Neural cell (in vitro differentiated cells): ENCODE data around the gene PRPF38A. TPM values are rescaled to one million over a fixed set of nuclear protein-coding genes. Genes with fewer than 3 reads are reported as not detected.

Source experiments
- H2AFZ ChIP-seq: fragments of 200-600, 300-800 bp; sonication (generic), shearing (Covaris generic); 2 replicates; pipeline ENCODE4 v1.6.0; 2014; ENCODE audit warnings: low read depth, mild to moderate bottlenecking, antibody characterized with exemption, low read length, moderate library complexity
- H3F3A ChIP-seq: fragments of 200-600 bp; shearing (Covaris generic); 2 replicates; pipeline ENCODE4 v1.6.1; 2016; ENCODE audit warnings: mild to moderate bottlenecking, moderate library complexity, mixed read lengths, antibody characterized with exemption, low read length; ENCODE audit not compliant: insufficient read depth, poor library complexity, severe bottlenecking
- H3K27ac ChIP-seq: fragments of 200-600, 300-800 bp; sonication (generic), shearing (Covaris generic); 2 replicates; pipeline ENCODE4 v1.5.1; 2014; ENCODE audit warnings: mild to moderate bottlenecking, low read length, moderate library complexity
- H3K27me3 ChIP-seq: fragments of 300-800, 200-600 bp; sonication (generic), shearing (Covaris generic); 2 replicates; pipeline ENCODE4 v1.6.0; 2014; ENCODE audit warnings: mild to moderate bottlenecking, low read depth, low read length, moderate library complexity; ENCODE audit not compliant: insufficient read depth
- H3K36me3 ChIP-seq: fragments of 300-800, 200-600 bp; sonication (generic), shearing (Covaris generic); 2 replicates; pipeline ENCODE4 v1.5.1; 2014; ENCODE audit warnings: mild to moderate bottlenecking, antibody characterized with exemption, low read length, moderate library complexity; ENCODE audit not compliant: insufficient read depth
- H3K4me2 ChIP-seq: fragments of 300-800, 200-600 bp; sonication (generic), shearing (Covaris generic); 2 replicates; pipeline ENCODE4 v1.6.0; 2014; ENCODE audit warnings: mild to moderate bottlenecking, low read length
- H3K4me3 ChIP-seq: fragments of 300-800, 200-600 bp; sonication (generic), shearing (Covaris generic); 2 replicates; pipeline ENCODE4 v1.5.1; 2014; ENCODE audit warnings: mild to moderate bottlenecking, low read length, moderate library complexity
- H3K79me2 ChIP-seq: fragments of 200-600 bp; shearing (Covaris generic); replicated peaks from 2 replicates; pipeline ENCODE4 v1.6.0; 2014; ENCODE audit warnings: mild to moderate bottlenecking, low read length, moderate library complexity; ENCODE audit not compliant: insufficient read depth
- H3K9ac ChIP-seq: fragments of 300-800, 200-600 bp; sonication (generic), shearing (Covaris generic); 2 replicates; pipeline ENCODE4 v1.6.1; 2016; ENCODE audit warnings: mild to moderate bottlenecking, low read length, mixed read lengths
- H3K9me2 ChIP-seq: fragments of 200-600 bp; shearing (Covaris generic); 2 replicates; pipeline ENCODE4 v1.6.1; 2016; ENCODE audit warnings: mild to moderate bottlenecking, low read length, mixed read lengths; ENCODE audit not compliant: insufficient read depth
- H3K9me3 ChIP-seq: fragments of 200-600, 300-800 bp; sonication (generic), shearing (Covaris generic); 2 replicates; pipeline ENCODE4 v1.6.1; 2016; ENCODE audit warnings: mild to moderate bottlenecking, mixed run types, low read length, moderate library complexity, mixed read lengths
- H4K20me1 ChIP-seq: fragments of 200-600 bp; shearing (Covaris generic); 2 replicates; pipeline ENCODE4 v1.6.1; 2016; ENCODE audit warnings: mild to moderate bottlenecking, mixed run types; ENCODE audit not compliant: insufficient read depth
- CTCF ChIP-seq: fragments of 450-650 bp; IDR thresholded peaks from 2 replicates; pipeline ENCODE4 v1.5.1; 2014; ENCODE audit warnings: antibody characterized with exemption, mild to moderate bottlenecking, moderate library complexity; ENCODE audit not compliant: poor library complexity, severe bottlenecking
- EP300 ChIP-seq: fragments of 450-650 bp; conservative IDR thresholded peaks from 2 replicates; pipeline ENCODE4 v1.6.1; 2014; ENCODE audit warnings: antibody characterized with exemption, mild to moderate bottlenecking, moderate library complexity; ENCODE audit not compliant: poor library complexity, severe bottlenecking
- EZH2 ChIP-seq: fragments of 200-600, 300-800 bp; shearing (Covaris generic), sonication (generic); IDR thresholded peaks from 2 replicates; pipeline ENCODE4 v1.6.1; 2014; ENCODE audit warnings: antibody characterized with exemption, low read length, borderline replicate concordance, mild to moderate bottlenecking; ENCODE audit not compliant: insufficient read depth, poor library complexity, severe bottlenecking
- MXI1 ChIP-seq: fragments of 450-650 bp; conservative IDR thresholded peaks from 2 replicates; pipeline ENCODE4 v1.6.1; 2014; ENCODE audit warnings: antibody characterized with exemption, mild to moderate bottlenecking; ENCODE audit not compliant: poor library complexity, severe bottlenecking
- POLR2AphosphoS5 ChIP-seq: IDR thresholded peaks from 2 replicates; pipeline ENCODE4 v1.6.1; 2012
- RAD21 ChIP-seq: fragments of 450-650 bp; conservative IDR thresholded peaks from 2 replicates; pipeline ENCODE4 v1.6.1; 2014; ENCODE audit warnings: antibody characterized with exemption, mild to moderate bottlenecking, moderate library complexity
- REST ChIP-seq: IDR thresholded peaks from 2 replicates; pipeline ENCODE4 v1.6.1; 2012; ENCODE audit warnings: borderline replicate concordance
- SMC3 ChIP-seq: fragments of 450-650 bp; conservative IDR thresholded peaks from 2 replicates; pipeline ENCODE4 v1.6.1; 2014; ENCODE audit warnings: antibody characterized with exemption, mild to moderate bottlenecking, moderate library complexity; ENCODE audit not compliant: poor library complexity
- TAF1 ChIP-seq: IDR thresholded peaks from 2 replicates; pipeline ENCODE4 v1.6.1; 2012; ENCODE audit warnings: low read depth
- polyA plus RNA-seq: library from polyadenylated mRNA; depleted of rRNA; stranded (reverse); fragments of >200 nt; gene quantifications from 2 replicates; pipeline ENCODE4 v1.2.3, GENCODE V29; 2014

The PRPF38A gene
- polyA plus RNA-seq, 1 donor from 2014 or later: 18.0 TPM

GRCh38 chr1:52359676-52360594, 44.5 kb upstream of the PRPF38A start:
- no peak for TF ChIP-seq SMC3
- no peak for TF ChIP-seq EZH2
- no peak for TF ChIP-seq REST
- no peak for TF ChIP-seq EP300
- no peak for TF ChIP-seq POLR2AphosphoS5
- TF ChIP-seq MXI1: no peak
- no peak for TF ChIP-seq CTCF
- TF ChIP-seq RAD21: no peak
- no peak for TF ChIP-seq TAF1
- Histone ChIP-seq H3K36me3 (peaks cover 4% of the 10 kb centered on the region), H3K27ac (no peak overlapping the region)

GRCh38 chr1:52360595-52360968, 43.8 kb upstream of the PRPF38A start:
- Histone ChIP-seq H3K79me2 (peaks cover 16% of the 10 kb centered on the region), H3K4me2 (no peak overlapping the region), H4K20me1 (no peaks in the 10 kb centered on the region), H3K36me3 (no peaks in the 10 kb centered on the region), H2AFZ (no peak overlapping the region), H3K9me2 (no peaks in the 10 kb centered on the region), H3K9me3 (no peaks in the 10 kb centered on the region), H3K9ac (no peak overlapping the region), H3K4me3 (no peak overlapping the region), H3K27me3 (no peaks in the 10 kb centered on the region), H3K27ac (no peak overlapping the region), H3F3A (no peaks in the 10 kb centered on the region)
- TF ChIP-seq POLR2AphosphoS5: no peak
- no peak for TF ChIP-seq CTCF
- no peak for TF ChIP-seq REST
- no peak for TF ChIP-seq TAF1
- TF ChIP-seq EZH2: no peak
- no peak for TF ChIP-seq MXI1
- no peak for TF ChIP-seq RAD21
- TF ChIP-seq EP300: no peak
- TF ChIP-seq SMC3: no peak

More at GRCh38 chr1:52359676-52360594, 44.5 kb upstream of the PRPF38A start:
- no peak overlapping the region for H3K9ac ChIP-seq
- no peaks in the 10 kb centered on the region for H3F3A ChIP-seq
- H2AFZ ChIP-seq: no peak overlapping the region
- no peaks in the 10 kb centered on the region for H3K27me3 ChIP-seq
- peaks cover 10% of the 10 kb centered on the region for H3K79me2 ChIP-seq
- H4K20me1 ChIP-seq: no peaks in the 10 kb centered on the region
- H3K9me3 ChIP-seq: no peaks in the 10 kb centered on the region
- no peaks in the 10 kb centered on the region for H3K9me2 ChIP-seq
- no peak overlapping the region for H3K4me2 ChIP-seq
- H3K4me3 ChIP-seq: no peak overlapping the region
